ENCODE results near the gene GSTO2. TPM values are rescaled to one million over a fixed set of nuclear protein-coding genes. Genes with fewer than 3 reads are reported as not detected.

Gene GSTO2
- total and polyA plus RNA-seq, 2 donors from 2014 or later, result 22.3 to 56.7 TPM

DNA sequence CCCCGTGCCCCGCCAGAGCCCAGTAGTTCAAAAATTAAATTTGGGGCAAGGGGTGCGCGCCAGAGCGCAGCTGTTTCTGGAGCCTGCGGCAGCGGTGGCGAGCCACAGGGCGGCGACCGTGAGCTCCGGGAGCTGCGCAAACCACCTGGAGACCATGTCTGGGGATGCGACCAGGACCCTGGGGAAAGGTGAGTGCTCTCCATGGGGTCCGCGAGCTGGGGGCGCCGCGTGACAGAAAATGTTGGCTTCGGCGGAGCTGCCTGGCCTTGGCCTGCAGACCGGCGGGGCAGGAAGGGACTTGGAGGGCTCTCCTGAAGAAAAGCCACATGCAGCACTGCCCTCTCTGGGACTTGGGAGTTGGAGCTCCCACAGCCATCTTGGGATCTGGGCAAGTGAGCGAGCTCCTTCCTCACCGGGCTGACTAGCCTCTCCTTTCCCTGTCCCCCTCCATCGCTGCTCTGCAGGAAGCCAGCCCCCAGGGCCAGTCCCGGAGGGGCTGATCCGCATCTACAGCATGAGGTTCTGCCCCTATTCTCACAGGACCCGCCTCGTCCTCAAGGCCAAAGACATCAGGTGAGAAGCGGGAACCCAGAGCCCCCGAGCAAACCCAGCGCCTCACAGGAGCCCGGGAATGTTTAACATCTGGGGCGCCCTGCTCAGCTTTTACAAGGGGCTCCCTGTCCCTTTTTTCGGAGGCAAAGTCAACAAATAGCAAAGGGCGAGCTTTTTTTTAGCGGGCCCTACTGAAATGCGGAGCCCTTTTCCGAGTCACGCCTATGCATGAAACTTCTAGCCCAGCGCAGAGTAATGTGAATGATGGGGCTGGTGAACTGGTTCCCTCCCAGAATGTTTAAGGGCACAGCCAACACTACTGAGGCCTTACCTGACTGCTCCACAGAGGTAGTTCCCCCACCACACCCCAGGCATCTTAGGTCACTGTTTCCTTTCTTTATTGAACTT lies 6.1 kb downstream of the GSTO2 start:
- Histone ChIP-seq H3K9me3 (ENCODE audit: control insufficient read depth in 2 of 3, insufficient read depth in 1 of 3, low read length in 3 of 3) (no peaks in the 10 kb centered on the region), H3K27me3 (ENCODE audit: control insufficient read depth, insufficient read depth, low read length) (no peaks in the 10 kb centered on the region), H3K9ac (ENCODE audit: low read length in 3 of 3) (peak overlapping the region in 2 of 3 donors; percentile 44 to 58), H3K4me3 (ENCODE audit: low read length in 3 of 3) (peak overlapping the region; percentile 58 to 68 (median 62)), H3K4me1 (ENCODE audit: control insufficient read depth in 2 of 3, insufficient read depth in 2 of 3, low read depth in 1 of 3, low read length in 3 of 3) (no peaks in the 10 kb centered on the region), H3K36me3 (ENCODE audit: control insufficient read depth in 2 of 3, insufficient read depth in 3 of 3, low read length in 3 of 3) (peaks cover 0 to 2% (median 0%) of the 10 kb centered on the region in 3 donors), H3K27ac (ENCODE audit: low read depth in 2 of 2, low read length in 2 of 2) (peak overlapping the region; percentile 5 to 46)
- intact Hi-C loops (cut with DNase I), result no loop called here
- FAIRE-seq, result no peak
- peak; percentile 75 to 86 (median 82) for DNase-seq
- TF ChIP-seq, protein P1, sequence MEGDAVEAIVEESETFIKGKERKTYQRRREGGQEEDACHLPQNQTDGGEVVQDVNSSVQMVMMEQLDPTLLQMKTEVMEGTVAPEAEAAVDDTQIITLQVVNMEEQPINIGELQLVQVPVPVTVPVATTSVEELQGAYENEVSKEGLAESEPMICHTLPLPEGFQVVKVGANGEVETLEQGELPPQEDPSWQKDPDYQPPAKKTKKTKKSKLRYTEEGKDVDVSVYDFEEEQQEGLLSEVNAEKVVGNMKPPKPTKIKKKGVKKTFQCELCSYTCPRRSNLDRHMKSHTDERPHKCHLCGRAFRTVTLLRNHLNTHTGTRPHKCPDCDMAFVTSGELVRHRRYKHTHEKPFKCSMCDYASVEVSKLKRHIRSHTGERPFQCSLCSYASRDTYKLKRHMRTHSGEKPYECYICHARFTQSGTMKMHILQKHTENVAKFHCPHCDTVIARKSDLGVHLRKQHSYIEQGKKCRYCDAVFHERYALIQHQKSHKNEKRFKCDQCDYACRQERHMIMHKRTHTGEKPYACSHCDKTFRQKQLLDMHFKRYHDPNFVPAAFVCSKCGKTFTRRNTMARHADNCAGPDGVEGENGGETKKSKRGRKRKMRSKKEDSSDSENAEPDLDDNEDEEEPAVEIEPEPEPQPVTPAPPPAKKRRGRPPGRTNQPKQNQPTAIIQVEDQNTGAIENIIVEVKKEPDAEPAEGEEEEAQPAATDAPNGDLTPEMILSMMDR (IDR thresholded peaks at IDR 0.05; ENCODE audit: borderline replicate concordance, extremely low read depth, insufficient read depth), result peak; percentile 73

DNA sequence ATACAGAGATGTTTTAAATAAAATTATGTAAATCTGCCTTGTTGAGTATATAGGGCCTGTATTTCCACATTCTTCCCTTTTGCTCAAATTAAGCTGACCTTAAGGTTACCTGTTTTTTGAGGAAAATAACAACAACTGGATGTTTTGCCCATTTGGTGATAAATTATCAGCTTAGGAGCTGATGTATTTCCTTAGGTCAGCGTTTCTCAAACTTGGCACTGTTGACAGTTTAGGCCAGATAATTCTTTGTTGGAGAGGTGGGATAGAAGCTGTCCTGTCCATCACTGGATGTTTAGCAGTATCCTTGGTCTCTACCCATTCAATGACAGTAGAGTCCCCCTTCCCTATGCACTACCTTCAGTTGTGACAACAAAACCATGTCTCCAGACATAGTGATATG lies 7.2 kb downstream of the GSTO2 start:
- Histone ChIP-seq H3K4me1 (ENCODE audit: control insufficient read depth in 2 of 3, insufficient read depth in 2 of 3, low read depth in 1 of 3, low read length in 3 of 3) (no peaks in the 10 kb centered on the region), H3K36me3 (ENCODE audit: control insufficient read depth in 2 of 3, insufficient read depth in 3 of 3, low read length in 3 of 3) (peaks cover 0 to 2% (median 0%) of the 10 kb centered on the region in 3 donors), H3K9me3 (ENCODE audit: control insufficient read depth in 2 of 3, insufficient read depth in 1 of 3, low read length in 3 of 3) (no peaks in the 10 kb centered on the region), H3K27ac (ENCODE audit: low read depth in 2 of 2, low read length in 2 of 2) (no peak overlapping the region), H3K4me3 (ENCODE audit: low read length in 3 of 3) (no peak overlapping the region), H3K9ac (ENCODE audit: low read length in 3 of 3) (no peak overlapping the region), H3K27me3 (ENCODE audit: control insufficient read depth, insufficient read depth, low read length) (no peaks in the 10 kb centered on the region)
- intact Hi-C loops (cut with DNase I), result no loop called here
- FAIRE-seq (no peak), DNase-seq (no peak)
- TF ChIP-seq, protein P1 (IDR thresholded peaks at IDR 0.05; ENCODE audit: borderline replicate concordance, extremely low read depth, insufficient read depth), result no peak

DNA sequence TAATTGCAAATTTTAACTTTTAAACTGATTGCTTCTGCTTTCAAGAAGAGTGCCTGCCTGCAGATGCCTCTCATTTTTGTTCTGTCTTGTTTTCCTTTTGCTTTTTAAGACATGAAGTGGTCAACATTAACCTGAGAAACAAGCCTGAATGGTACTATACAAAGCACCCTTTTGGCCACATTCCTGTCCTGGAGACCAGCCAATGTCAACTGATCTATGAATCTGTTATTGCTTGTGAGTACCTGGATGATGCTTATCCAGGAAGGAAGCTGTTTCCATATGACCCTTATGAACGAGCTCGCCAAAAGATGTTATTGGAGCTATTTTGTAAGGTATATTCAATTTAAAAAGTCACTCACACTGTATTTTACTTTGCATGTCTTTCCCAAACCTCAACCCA lies 8.8 kb downstream of the GSTO2 start:
- intact Hi-C loops (cut with DNase I), result no loop called here
- Histone ChIP-seq H3K9ac (ENCODE audit: low read length in 3 of 3) (no peak overlapping the region), H3K4me3 (ENCODE audit: low read length in 3 of 3) (no peak overlapping the region), H3K27me3 (ENCODE audit: control insufficient read depth, insufficient read depth, low read length) (no peaks in the 10 kb centered on the region), H3K4me1 (ENCODE audit: control insufficient read depth in 2 of 3, insufficient read depth in 2 of 3, low read depth in 1 of 3, low read length in 3 of 3) (no peaks in the 10 kb centered on the region), H3K9me3 (ENCODE audit: control insufficient read depth in 2 of 3, insufficient read depth in 1 of 3, low read length in 3 of 3) (no peaks in the 10 kb centered on the region), H3K27ac (ENCODE audit: low read depth in 2 of 2, low read length in 2 of 2) (no peak overlapping the region), H3K36me3 (ENCODE audit: control insufficient read depth in 2 of 3, insufficient read depth in 3 of 3, low read length in 3 of 3) (peaks cover 0 to 3% (median 0%) of the 10 kb centered on the region in 3 donors)
- no peak for FAIRE-seq
- TF ChIP-seq, protein P1 (IDR thresholded peaks at IDR 0.05; ENCODE audit: borderline replicate concordance, extremely low read depth, insufficient read depth), result no peak
- DNase-seq, result no peak

Data from kidney (tissue), 14 donors.